DND-41 (cell line): ENCODE data around the gene ZNF536.

ENCODE experiments used
- ATAC-seq: fragments of 200-7000 bp; cut with Tn5 transposase; 3 replicates; pipeline ENCODE4 v1.9.1; 2021; ENCODE audit warnings: low read depth; ENCODE audit not compliant: insufficient read depth
- DNase-seq: peaks from one replicate; pipeline ENCODE4 v3.0.0-alpha.2; 2020
- H2AFZ ChIP-seq: 2 replicates; pipeline ENCODE4 v1.6.0; 2012; ENCODE audit warnings: low read depth, low read length
- H3K27ac ChIP-seq: 2 replicates; pipeline ENCODE4 v1.5.1; 2012; ENCODE audit warnings: low read length, inconsistent platforms
- H3K27me3 ChIP-seq: fragments of 200-600 bp; sonication (generic); 2 replicates; pipeline ENCODE4 v1.6.0; 2012; ENCODE audit warnings: low read length, mild to moderate bottlenecking, inconsistent platforms; ENCODE audit not compliant: insufficient read depth, poor library complexity
- H3K36me3 ChIP-seq: 2 replicates; pipeline ENCODE4 v1.5.1; 2012; ENCODE audit warnings: low read length, inconsistent platforms; ENCODE audit not compliant: insufficient read depth
- H3K4me1 ChIP-seq: 2 replicates; pipeline ENCODE4 v1.5.1; 2012; ENCODE audit warnings: mild to moderate bottlenecking, low read length; ENCODE audit not compliant: insufficient read depth
- H3K4me2 ChIP-seq: 2 replicates; pipeline ENCODE4 v1.6.0; 2012; ENCODE audit warnings: mild to moderate bottlenecking, moderate library complexity, low read length, inconsistent platforms; ENCODE audit not compliant: insufficient read depth
- H3K4me3 ChIP-seq, 2 experiments: fragments of 200-600 bp in 1 of 2; shearing (Covaris generic) in 1 of 2; 2 replicates each; pipeline ENCODE4 v1.5.1; 2012 to 2016; ENCODE audit warnings: inconsistent platforms in 2 of 2, low read length in 2 of 2, mild to moderate bottlenecking in 2 of 2, low read depth in 1 of 2, moderate library complexity in 1 of 2
- H3K79me2 ChIP-seq: 2 replicates; pipeline ENCODE4 v1.6.0; 2012; ENCODE audit warnings: low read length, inconsistent platforms; ENCODE audit not compliant: insufficient read depth
- H3K9ac ChIP-seq: 2 replicates; pipeline ENCODE4 v1.6.0; 2012; ENCODE audit warnings: low read depth, mild to moderate bottlenecking, inconsistent platforms, low read length, moderate library complexity
- H3K9me3 ChIP-seq: 2 replicates; pipeline ENCODE4 v1.5.1; 2012; ENCODE audit warnings: low read length, moderate library complexity, mild to moderate bottlenecking, inconsistent platforms; ENCODE audit not compliant: insufficient read depth, severe bottlenecking
- H4K20me1 ChIP-seq: 2 replicates; pipeline ENCODE4 v1.6.0; 2012; ENCODE audit warnings: low read length; ENCODE audit not compliant: insufficient read depth
- EZH2 ChIP-seq: IDR thresholded peaks from 3 replicates; pipeline ENCODE4 v1.6.1; 2012; ENCODE audit warnings: borderline replicate concordance, low read depth, mild to moderate bottlenecking, moderate library complexity, low read length, inconsistent platforms; ENCODE audit not compliant: severe bottlenecking
- TF ChIP-seq, protein P1 (sequence below): IDR thresholded peaks from 2 replicates; pipeline ENCODE4 v1.5.1; 2012; ENCODE audit warnings: borderline replicate concordance, low read length, moderate library complexity, mild to moderate bottlenecking; ENCODE audit not compliant: poor library complexity, severe bottlenecking; ENCODE audit errors: extremely low read depth

ZNF536 gene

GRCh38 chr19:30425885-30426838 lies 54.0 kb downstream of the ZNF536 start:
- Histone ChIP-seq H2AFZ (no peak overlapping the region), H3K4me1 (no peaks in the 10 kb centered on the region), H3K9ac (no peak overlapping the region), H3K36me3 (no peaks in the 10 kb centered on the region), H3K27me3 (no peaks in the 10 kb centered on the region), H4K20me1 (no peaks in the 10 kb centered on the region), H3K4me3 (no peak overlapping the region), H3K4me2 (no peak overlapping the region), H3K79me2 (no peaks in the 10 kb centered on the region), H3K9me3 (no peaks in the 10 kb centered on the region), H3K27ac (no peak overlapping the region)
- TF ChIP-seq, protein P1, sequence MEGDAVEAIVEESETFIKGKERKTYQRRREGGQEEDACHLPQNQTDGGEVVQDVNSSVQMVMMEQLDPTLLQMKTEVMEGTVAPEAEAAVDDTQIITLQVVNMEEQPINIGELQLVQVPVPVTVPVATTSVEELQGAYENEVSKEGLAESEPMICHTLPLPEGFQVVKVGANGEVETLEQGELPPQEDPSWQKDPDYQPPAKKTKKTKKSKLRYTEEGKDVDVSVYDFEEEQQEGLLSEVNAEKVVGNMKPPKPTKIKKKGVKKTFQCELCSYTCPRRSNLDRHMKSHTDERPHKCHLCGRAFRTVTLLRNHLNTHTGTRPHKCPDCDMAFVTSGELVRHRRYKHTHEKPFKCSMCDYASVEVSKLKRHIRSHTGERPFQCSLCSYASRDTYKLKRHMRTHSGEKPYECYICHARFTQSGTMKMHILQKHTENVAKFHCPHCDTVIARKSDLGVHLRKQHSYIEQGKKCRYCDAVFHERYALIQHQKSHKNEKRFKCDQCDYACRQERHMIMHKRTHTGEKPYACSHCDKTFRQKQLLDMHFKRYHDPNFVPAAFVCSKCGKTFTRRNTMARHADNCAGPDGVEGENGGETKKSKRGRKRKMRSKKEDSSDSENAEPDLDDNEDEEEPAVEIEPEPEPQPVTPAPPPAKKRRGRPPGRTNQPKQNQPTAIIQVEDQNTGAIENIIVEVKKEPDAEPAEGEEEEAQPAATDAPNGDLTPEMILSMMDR = no peak
- no peak for TF ChIP-seq EZH2
- no peak for ATAC-seq
- DNase-seq = no peak

- TF ChIP-seq EZH2 = no peak
- TF ChIP-seq, protein P1 = no peak
- Histone ChIP-seq H3K27ac (no peak overlapping the region), H3K36me3 (no peaks in the 10 kb centered on the region), H3K9ac (no peak overlapping the region), H3K79me2 (no peaks in the 10 kb centered on the region), H3K4me1 (no peaks in the 10 kb centered on the region), H3K27me3 (no peaks in the 10 kb centered on the region), H3K4me2 (no peak overlapping the region), H2AFZ (no peak overlapping the region), H3K4me3 (no peak overlapping the region), H3K9me3 (no peaks in the 10 kb centered on the region), H4K20me1 (no peaks in the 10 kb centered on the region)
- DNase-seq (no peak), ATAC-seq (no peak)
Measured at GRCh38 chr19:30426864-30427263, 54.7 kb downstream of the ZNF536 start.

GRCh38 chr19:30428092-30428680 lies 56.0 kb downstream of the ZNF536 start:
- no peak for DNase-seq
- no peak for ATAC-seq
- Histone ChIP-seq H3K9me3 (no peaks in the 10 kb centered on the region), H3K4me3 (no peak overlapping the region), H3K27me3 (no peaks in the 10 kb centered on the region), H3K4me1 (no peaks in the 10 kb centered on the region), H2AFZ (no peak overlapping the region), H3K79me2 (no peaks in the 10 kb centered on the region), H4K20me1 (no peaks in the 10 kb centered on the region), H3K27ac (no peak overlapping the region), H3K4me2 (no peak overlapping the region), H3K9ac (no peak overlapping the region), H3K36me3 (no peaks in the 10 kb centered on the region)
- TF ChIP-seq EZH2 = no peak
- TF ChIP-seq, protein P1 = no peak
